Liver (tissue), 9 donors: Measurements from ENCODE around the gene MID2. TPM values are rescaled to one million over a fixed set of nuclear protein-coding genes. Genes with fewer than 3 reads are reported as not detected.
"Not testable (repeated sequence)": the region's sequence is repeated elsewhere in the genome, so short reads cannot be mapped to it uniquely, and the experiment has no call there.

Experiments used
- DNase-seq: peaks from one replicate; pipeline ENCODE4 v3.0.0-alpha.2; 2017; ENCODE audit warnings: low spot score
- H3K27ac ChIP-seq, 2 donors: one replicate each; pipeline ENCODE4 v1.7.0; 2013; ENCODE audit warnings: inconsistent platforms in 2 of 2, low read length in 2 of 2, control low read depth in 1 of 2, low read depth in 1 of 2, mild to moderate bottlenecking in 1 of 2
- H3K27me3 ChIP-seq, 4 donors: one replicate each; pipeline versions ENCODE4 v1.6.1 to v1.7.0; 2013; ENCODE audit warnings: low read length in 3 of 4, inconsistent platforms in 1 of 4, mild to moderate bottlenecking in 1 of 4, moderate library complexity in 1 of 4; ENCODE audit not compliant: control insufficient read depth in 4 of 4, insufficient read depth in 4 of 4
- H3K36me3 ChIP-seq, 4 donors: one replicate each; pipeline versions ENCODE4 v1.6.1 to v1.7.0; 2013; ENCODE audit warnings: low read length in 3 of 4, mild to moderate bottlenecking in 3 of 4, low read depth in 1 of 4, moderate library complexity in 1 of 4; ENCODE audit not compliant: control insufficient read depth in 4 of 4, insufficient read depth in 3 of 4
- H3K4me1 ChIP-seq, 4 donors: one replicate each; pipeline versions ENCODE4 v1.6.1 to v1.7.0; 2013; ENCODE audit warnings: low read length in 3 of 4, mild to moderate bottlenecking in 3 of 4, moderate library complexity in 1 of 4; ENCODE audit not compliant: control insufficient read depth in 4 of 4, insufficient read depth in 4 of 4
- H3K4me3 ChIP-seq, 3 donors: one replicate each; pipeline versions ENCODE4 v1.6.1 to v1.7.0; 2013; ENCODE audit warnings: low read length in 3 of 3, control low read depth in 1 of 3, low read depth in 1 of 3, mild to moderate bottlenecking in 1 of 3
- H3K9ac ChIP-seq, 2 donors: one replicate each; pipeline ENCODE4 v1.7.0; 2013; ENCODE audit warnings: low read length in 2 of 2, mild to moderate bottlenecking in 2 of 2, moderate library complexity in 2 of 2, control low read depth in 1 of 2, low read depth in 1 of 2
- H3K9me3 ChIP-seq, 4 donors: one replicate each; pipeline versions ENCODE4 v1.6.1 to v1.7.0; 2013; ENCODE audit warnings: low read length in 3 of 4; ENCODE audit not compliant: control insufficient read depth in 4 of 4
- ATF3 ChIP-seq: IDR thresholded peaks from 2 replicates; pipeline ENCODE4 v1.6.1; 2016; ENCODE audit warnings: antibody characterized with exemption
- CTCF ChIP-seq: fragments of 150-350 bp; IDR thresholded peaks from 2 replicates; pipeline ENCODE4 v1.5.1; 2017; ENCODE audit warnings: improper control_type of control experiment, low read depth, low read length; ENCODE audit not compliant: missing input control
- EGR1 ChIP-seq, 2 donors: IDR thresholded peaks; 2 replicates each; pipeline ENCODE4 v1.6.1; 2016 to 2018; ENCODE audit warnings: antibody characterized with exemption in 2 of 2, low read depth in 2 of 2
- FOXA1 ChIP-seq: IDR thresholded peaks from 2 replicates; pipeline ENCODE4 v1.6.1; 2016; ENCODE audit warnings: antibody characterized with exemption
- FOXA2 ChIP-seq: IDR thresholded peaks from 2 replicates; pipeline ENCODE4 v1.6.1; 2016; ENCODE audit warnings: antibody characterized with exemption
- HNF4A ChIP-seq, 2 donors: conservative IDR thresholded peaks; 2 replicates each; pipeline ENCODE4 v1.6.1; 2016; ENCODE audit warnings: antibody characterized with exemption in 2 of 2, mild to moderate bottlenecking in 2 of 2
- HNF4G ChIP-seq: IDR thresholded peaks from 2 replicates; pipeline ENCODE4 v1.6.1; 2016; ENCODE audit warnings: antibody characterized with exemption
- JUND ChIP-seq, 2 donors: IDR thresholded peaks; 2 replicates each; pipeline ENCODE4 v1.6.1; 2016; ENCODE audit warnings: antibody characterized with exemption in 2 of 2
- NR2F2 ChIP-seq: IDR thresholded peaks from 2 replicates; pipeline ENCODE4 v1.6.1; 2016; ENCODE audit warnings: antibody characterized with exemption
- RXRA ChIP-seq, 2 donors: IDR thresholded peaks; 2 replicates each; pipeline ENCODE4 v1.6.1; 2017 to 2018; ENCODE audit warnings: antibody characterized with exemption in 2 of 2, mild to moderate bottlenecking in 1 of 2
- SP1 ChIP-seq: IDR thresholded peaks from 2 replicates; pipeline ENCODE4 v1.6.1; 2018; ENCODE audit warnings: antibody characterized with exemption, mild to moderate bottlenecking
- WGBS: extraction: QIAGEN DNeasy Blood & Tissue Kit; methylation state at CpG from one replicate; pipeline ENCODE4 v1.1.7; 2013; 5-methylcytosine and 5-hydroxymethylcytosine counted together
- polyA plus RNA-seq, 2 donors: library from polyadenylated mRNA; stranded (reverse) in 1 of 2; unstranded in 1 of 2; fragments of 200-250 nt in 1 of 2; fragments of >200 nt in 1 of 2; fragmentation: Nextera tagmentation in 1 of 2; extraction: Ambion mirVana in 1 of 2; gene quantifications; one replicate each; pipeline versions ENCODE4 v1.2.1 to v1.2.3, GENCODE V29; 2013 to 2015
- total RNA-seq, 2 donors: library from RNA; depleted of rRNA; stranded (reverse); fragments of >200 nt; gene quantifications; one replicate each; pipeline ENCODE4 v1.2.3, GENCODE V29; 2014
- TF ChIP-seq, protein P1 (sequence below): IDR thresholded peaks from 2 replicates; pipeline ENCODE4 v1.6.1; 2016; ENCODE audit warnings: antibody characterized with exemption
- TF ChIP-seq, protein P2 (sequence below): IDR thresholded peaks from 2 replicates; pipeline ENCODE4 v1.6.1; 2016; ENCODE audit warnings: antibody characterized with exemption, mild to moderate bottlenecking
- donor health status: healthy.
- donor health status: healthy.
- donor health status: healthy.
- donor health status: healthy.
- donor health status: healthy.

Gene MID2
- total and polyA plus RNA-seq, 4 donors: 2.2 to 12.2 (median 3.7) TPM

DNA sequence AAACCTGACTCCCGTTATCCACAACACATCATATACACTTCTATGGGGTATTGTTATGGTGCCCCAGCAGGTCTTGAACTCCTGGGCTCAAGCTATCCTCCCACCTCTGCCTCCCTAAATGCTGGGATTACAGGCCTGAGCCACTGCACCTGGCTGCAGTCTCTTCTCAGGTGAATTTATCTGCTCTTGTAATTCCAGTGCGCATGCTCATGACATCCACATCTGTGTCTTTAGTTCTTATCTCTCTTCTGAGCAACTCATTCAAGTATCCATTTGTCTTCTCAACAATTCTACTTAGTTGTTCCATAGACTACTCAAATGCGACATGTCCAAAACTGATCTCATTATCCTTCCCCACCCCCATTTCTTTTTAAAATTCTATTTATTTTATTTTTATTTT is 20.5 kb upstream of the MID2 start:
- no peak for DNase-seq
- no peak overlapping the region for H3K27ac ChIP-seq
- H3K36me3 ChIP-seq: no peaks in the 10 kb centered on the region
- H3K4me1 ChIP-seq: no peaks in the 10 kb centered on the region
- peaks cover 0 to 3% (median 0%) of the 10 kb centered on the region in 4 donors for H3K27me3 ChIP-seq
- no peaks in the 10 kb centered on the region for H3K9me3 ChIP-seq
- no peak overlapping the region for H3K9ac ChIP-seq
- no peak overlapping the region for H3K4me3 ChIP-seq
- WGBS: 94% methylated on average over 3 of the region's 3 CpGs
- TF ChIP-seq, protein P1, sequence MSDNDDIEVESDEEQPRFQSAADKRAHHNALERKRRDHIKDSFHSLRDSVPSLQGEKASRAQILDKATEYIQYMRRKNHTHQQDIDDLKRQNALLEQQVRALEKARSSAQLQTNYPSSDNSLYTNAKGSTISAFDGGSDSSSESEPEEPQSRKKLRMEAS: no peak
- no peak for TF ChIP-seq NR2F2
- no peak for TF ChIP-seq JUND (IDR thresholded peaks at IDR 0.05)
- no peak for TF ChIP-seq HNF4A (conservative IDR thresholded peaks at IDR 0.05)
- no peak for TF ChIP-seq ATF3
- TF ChIP-seq FOXA2: no peak
- TF ChIP-seq RXRA (IDR thresholded peaks at IDR 0.05): no peak
- no peak for TF ChIP-seq EGR1 (IDR thresholded peaks at IDR 0.05; ENCODE audit: low read depth in 2 of 2)
- TF ChIP-seq CTCF: no peak
- TF ChIP-seq SP1: no peak
- no peak for TF ChIP-seq FOXA1

- H3K4me1 ChIP-seq, DNase-seq, H3K4me3 ChIP-seq, H3K9me3 ChIP-seq, H3K9ac ChIP-seq, H3K27me3 ChIP-seq, H3K27ac ChIP-seq, H3K36me3 ChIP-seq: not testable (repeated sequence)
- WGBS: 91% methylated on average over 10 of the region's 10 CpGs
These were observed 15.6 kb upstream of the MID2 start for GRCh38 chrX:107810053-107810452.

DNA sequence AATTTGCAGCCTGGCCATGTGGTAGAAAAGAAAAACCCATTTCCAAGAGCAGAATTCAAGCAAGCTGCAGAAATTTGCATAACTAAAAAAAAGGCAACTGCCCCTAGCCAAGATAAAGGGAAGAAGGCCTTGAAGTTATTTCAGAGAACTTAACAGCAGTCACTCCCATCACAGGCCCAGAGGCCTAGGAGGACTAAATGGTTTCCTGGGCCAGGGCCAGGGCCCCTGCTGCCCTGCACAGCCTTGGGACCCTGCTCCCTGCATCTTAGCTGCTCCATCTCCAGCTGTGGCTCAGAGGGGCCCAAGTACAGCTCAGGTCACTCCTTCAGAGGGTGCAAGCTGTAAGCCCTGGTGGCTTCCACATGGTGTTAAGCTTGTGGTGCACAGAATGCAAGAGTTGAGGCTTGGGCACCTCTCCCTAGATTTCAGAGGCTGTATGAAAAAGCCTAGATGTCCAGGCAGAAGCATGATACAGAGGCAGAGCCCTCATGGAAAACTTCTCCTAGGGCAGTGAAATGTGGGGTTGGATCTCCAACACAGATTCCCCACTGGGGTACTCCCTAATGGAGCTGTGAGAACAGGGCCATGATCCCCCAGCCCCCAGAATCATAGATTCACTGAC is 6.7 kb upstream of the MID2 start:
- H3K4me3 ChIP-seq: no peak overlapping the region
- no peaks in the 10 kb centered on the region for H3K27me3 ChIP-seq
- H3K4me1 ChIP-seq: no peaks in the 10 kb centered on the region
- DNase-seq: no peak
- TF ChIP-seq, protein P1: no peak
- no peak overlapping the region for H3K27ac ChIP-seq
- H3K36me3 ChIP-seq: no peaks in the 10 kb centered on the region
- H3K9ac ChIP-seq: no peak overlapping the region
- H3K9me3 ChIP-seq: peaks cover 0 to 12% (median 2%) of the 10 kb centered on the region in 4 donors

DNA sequence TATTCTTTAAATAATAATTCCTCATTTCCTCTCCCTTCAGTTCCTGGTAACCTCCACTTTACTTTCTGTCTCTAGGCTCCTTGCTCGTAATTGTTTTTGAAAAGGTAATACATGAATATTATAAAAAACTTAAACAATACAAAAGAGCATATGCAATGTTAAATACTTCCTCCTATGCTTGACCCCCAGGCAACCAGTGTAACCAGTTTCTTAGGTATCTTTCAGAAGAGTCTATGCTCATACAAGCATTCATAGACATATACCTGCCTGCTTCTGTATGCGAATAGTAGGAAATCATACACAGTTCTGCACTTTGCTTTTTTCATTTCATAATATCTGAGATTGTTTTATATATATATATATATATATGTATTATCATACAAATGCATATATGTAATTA is 2.6 kb upstream of the MID2 start:
- Histone ChIP-seq H3K9me3 (peaks cover 0 to 12% (median 2%) of the 10 kb centered on the region in 4 donors), H3K4me3 (no peak overlapping the region), H3K4me1 (peaks cover 0 to 5% (median 0%) of the 10 kb centered on the region in 4 donors), H3K9ac (no peak overlapping the region), H3K27ac (no peak overlapping the region), H3K36me3 (no peaks in the 10 kb centered on the region), H3K27me3 (peaks cover 0 to 3% (median 0%) of the 10 kb centered on the region in 4 donors)
- WGBS: 89% methylated on average over 2 of the region's 2 CpGs
- DNase-seq: no peak
- no peak for TF ChIP-seq NR2F2
- TF ChIP-seq, protein P2, sequence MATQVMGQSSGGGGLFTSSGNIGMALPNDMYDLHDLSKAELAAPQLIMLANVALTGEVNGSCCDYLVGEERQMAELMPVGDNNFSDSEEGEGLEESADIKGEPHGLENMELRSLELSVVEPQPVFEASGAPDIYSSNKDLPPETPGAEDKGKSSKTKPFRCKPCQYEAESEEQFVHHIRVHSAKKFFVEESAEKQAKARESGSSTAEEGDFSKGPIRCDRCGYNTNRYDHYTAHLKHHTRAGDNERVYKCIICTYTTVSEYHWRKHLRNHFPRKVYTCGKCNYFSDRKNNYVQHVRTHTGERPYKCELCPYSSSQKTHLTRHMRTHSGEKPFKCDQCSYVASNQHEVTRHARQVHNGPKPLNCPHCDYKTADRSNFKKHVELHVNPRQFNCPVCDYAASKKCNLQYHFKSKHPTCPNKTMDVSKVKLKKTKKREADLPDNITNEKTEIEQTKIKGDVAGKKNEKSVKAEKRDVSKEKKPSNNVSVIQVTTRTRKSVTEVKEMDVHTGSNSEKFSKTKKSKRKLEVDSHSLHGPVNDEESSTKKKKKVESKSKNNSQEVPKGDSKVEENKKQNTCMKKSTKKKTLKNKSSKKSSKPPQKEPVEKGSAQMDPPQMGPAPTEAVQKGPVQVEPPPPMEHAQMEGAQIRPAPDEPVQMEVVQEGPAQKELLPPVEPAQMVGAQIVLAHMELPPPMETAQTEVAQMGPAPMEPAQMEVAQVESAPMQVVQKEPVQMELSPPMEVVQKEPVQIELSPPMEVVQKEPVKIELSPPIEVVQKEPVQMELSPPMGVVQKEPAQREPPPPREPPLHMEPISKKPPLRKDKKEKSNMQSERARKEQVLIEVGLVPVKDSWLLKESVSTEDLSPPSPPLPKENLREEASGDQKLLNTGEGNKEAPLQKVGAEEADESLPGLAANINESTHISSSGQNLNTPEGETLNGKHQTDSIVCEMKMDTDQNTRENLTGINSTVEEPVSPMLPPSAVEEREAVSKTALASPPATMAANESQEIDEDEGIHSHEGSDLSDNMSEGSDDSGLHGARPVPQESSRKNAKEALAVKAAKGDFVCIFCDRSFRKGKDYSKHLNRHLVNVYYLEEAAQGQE: no peak
- TF ChIP-seq HNF4G: no peak
- TF ChIP-seq ATF3: no peak
- TF ChIP-seq CTCF: no peak
